GM18951 (cell line): Measurements from ENCODE around the gene MYO1E.

Experiments used
- POLR2A ChIP-seq: IDR thresholded peaks from 4 replicates; pipeline ENCODE4 v1.6.1; 2011; ENCODE audit warnings: mild to moderate bottlenecking; ENCODE audit not compliant: insufficient read length, insufficient read depth; ENCODE audit errors: extremely low read depth
- in situ Hi-C: fragments of 300-500 bp; cut with MboI; formaldehyde crosslinking; loops from one replicate; pipeline ENCODE4 v1.12.0; 2022; ENCODE audit warnings: low sequenced_read_pairs, mixed read lengths, inconsistent platforms; ENCODE audit not compliant: unreplicated experiment

The MYO1E gene

GRCh38 chr15:59262316-59262715 lies 110.4 kb downstream of the MYO1E start:
- no peak for TF ChIP-seq POLR2A
- in situ Hi-C loops: no loop called here

- TF ChIP-seq POLR2A: no peak
- in situ Hi-C loops: no loop called here
These were observed 112.6 kb downstream of the MYO1E start for GRCh38 chr15:59260090-59260489.

GRCh38 chr15:59259137-59259943 lies 113.3 kb downstream of the MYO1E start:
- no peak for TF ChIP-seq POLR2A
- in situ Hi-C loops: no loop called here

GRCh38 chr15:59258317-59258716 lies 114.4 kb downstream of the MYO1E start:
- no peak for TF ChIP-seq POLR2A
- in situ Hi-C loops: no loop called here

GRCh38 chr15:59257140-59257539 lies 115.5 kb downstream of the MYO1E start:
- in situ Hi-C loops: no loop called here
- no peak for TF ChIP-seq POLR2A

- no peak for TF ChIP-seq POLR2A
- in situ Hi-C loops: no loop called here
These were observed 116.2 kb downstream of the MYO1E start for GRCh38 chr15:59256482-59256881.

- no peak for TF ChIP-seq POLR2A
- in situ Hi-C loops: no loop called here
These were observed 116.9 kb downstream of the MYO1E start for GRCh38 chr15:59255680-59256336.

GRCh38 chr15:59252137-59252536 lies 120.5 kb downstream of the MYO1E start:
- TF ChIP-seq POLR2A: no peak

GRCh38 chr15:59251001-59251845 lies 121.4 kb downstream of the MYO1E start:
- in situ Hi-C loops: no loop called here
- no peak for TF ChIP-seq POLR2A

More at GRCh38 chr15:59252137-59252536, 120.5 kb downstream of the MYO1E start:
- in situ Hi-C loops: no loop called here

- in situ Hi-C loops: no loop called here
- no peak for TF ChIP-seq POLR2A
These were observed 122.4 kb downstream of the MYO1E start for GRCh38 chr15:59250249-59250648.

- TF ChIP-seq POLR2A: no peak
- in situ Hi-C loops: no loop called here
These were observed 122.9 kb downstream of the MYO1E start for GRCh38 chr15:59249816-59250215.

- TF ChIP-seq POLR2A: no peak
- in situ Hi-C loops: no loop called here
These were observed 125.3 kb downstream of the MYO1E start for GRCh38 chr15:59247364-59247763.

GRCh38 chr15:59245559-59245958 lies 127.1 kb downstream of the MYO1E start:
- TF ChIP-seq POLR2A: no peak
- in situ Hi-C loops: no loop called here

GRCh38 chr15:59244337-59244736 lies 128.3 kb downstream of the MYO1E start:
- in situ Hi-C loops: no loop called here
- TF ChIP-seq POLR2A: no peak

- no peak for TF ChIP-seq POLR2A
- in situ Hi-C loops: no loop called here
These were observed 129.0 kb downstream of the MYO1E start for GRCh38 chr15:59243622-59244021.
